ENCODE data around the gene SEC61A2.

DNA sequence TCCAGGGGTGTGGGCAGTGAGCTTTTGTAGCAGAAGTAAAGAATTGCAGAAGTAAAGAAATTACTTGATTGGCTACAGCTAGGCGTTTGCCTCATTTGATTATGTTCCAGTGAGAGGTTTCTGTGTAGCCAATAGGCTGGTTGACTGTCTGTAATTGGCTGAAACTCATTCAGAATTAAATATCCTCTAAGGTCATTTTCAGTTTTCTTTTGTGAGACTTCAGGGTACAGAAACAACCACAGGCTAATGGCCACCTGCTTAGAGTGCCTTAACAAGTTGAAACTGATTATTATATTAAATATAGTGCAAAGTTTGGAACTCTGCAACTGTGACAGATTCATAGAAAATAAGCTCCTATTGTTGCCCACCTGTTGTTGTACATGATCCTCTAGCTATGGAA, 10.6 kb downstream of the SEC61A2 start:
- TF ChIP-seq, protein P1, sequence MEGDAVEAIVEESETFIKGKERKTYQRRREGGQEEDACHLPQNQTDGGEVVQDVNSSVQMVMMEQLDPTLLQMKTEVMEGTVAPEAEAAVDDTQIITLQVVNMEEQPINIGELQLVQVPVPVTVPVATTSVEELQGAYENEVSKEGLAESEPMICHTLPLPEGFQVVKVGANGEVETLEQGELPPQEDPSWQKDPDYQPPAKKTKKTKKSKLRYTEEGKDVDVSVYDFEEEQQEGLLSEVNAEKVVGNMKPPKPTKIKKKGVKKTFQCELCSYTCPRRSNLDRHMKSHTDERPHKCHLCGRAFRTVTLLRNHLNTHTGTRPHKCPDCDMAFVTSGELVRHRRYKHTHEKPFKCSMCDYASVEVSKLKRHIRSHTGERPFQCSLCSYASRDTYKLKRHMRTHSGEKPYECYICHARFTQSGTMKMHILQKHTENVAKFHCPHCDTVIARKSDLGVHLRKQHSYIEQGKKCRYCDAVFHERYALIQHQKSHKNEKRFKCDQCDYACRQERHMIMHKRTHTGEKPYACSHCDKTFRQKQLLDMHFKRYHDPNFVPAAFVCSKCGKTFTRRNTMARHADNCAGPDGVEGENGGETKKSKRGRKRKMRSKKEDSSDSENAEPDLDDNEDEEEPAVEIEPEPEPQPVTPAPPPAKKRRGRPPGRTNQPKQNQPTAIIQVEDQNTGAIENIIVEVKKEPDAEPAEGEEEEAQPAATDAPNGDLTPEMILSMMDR (IDR thresholded peaks at IDR 0.05), result no peak
- no peak for TF ChIP-seq POLR2A (IDR thresholded peaks at IDR 0.05)

Data from uterus (tissue), 2 donors.